COR-L47 (cell line): ENCODE data around the gene RIPK1.
"Not testable (repeated sequence)": the region's sequence is repeated elsewhere in the genome, so short reads cannot be mapped to it uniquely, and the experiment has no call there.

Source experiments
- DNase-seq: peaks from one replicate; lab custom pipeline; 2025; lab: John Stamatoyannopoulos, UW

Gene RIPK1

GRCh38 chr6:3136292-3137011, 68.2 kb downstream of the RIPK1 start:
- DNase-seq, result no peak

DNA sequence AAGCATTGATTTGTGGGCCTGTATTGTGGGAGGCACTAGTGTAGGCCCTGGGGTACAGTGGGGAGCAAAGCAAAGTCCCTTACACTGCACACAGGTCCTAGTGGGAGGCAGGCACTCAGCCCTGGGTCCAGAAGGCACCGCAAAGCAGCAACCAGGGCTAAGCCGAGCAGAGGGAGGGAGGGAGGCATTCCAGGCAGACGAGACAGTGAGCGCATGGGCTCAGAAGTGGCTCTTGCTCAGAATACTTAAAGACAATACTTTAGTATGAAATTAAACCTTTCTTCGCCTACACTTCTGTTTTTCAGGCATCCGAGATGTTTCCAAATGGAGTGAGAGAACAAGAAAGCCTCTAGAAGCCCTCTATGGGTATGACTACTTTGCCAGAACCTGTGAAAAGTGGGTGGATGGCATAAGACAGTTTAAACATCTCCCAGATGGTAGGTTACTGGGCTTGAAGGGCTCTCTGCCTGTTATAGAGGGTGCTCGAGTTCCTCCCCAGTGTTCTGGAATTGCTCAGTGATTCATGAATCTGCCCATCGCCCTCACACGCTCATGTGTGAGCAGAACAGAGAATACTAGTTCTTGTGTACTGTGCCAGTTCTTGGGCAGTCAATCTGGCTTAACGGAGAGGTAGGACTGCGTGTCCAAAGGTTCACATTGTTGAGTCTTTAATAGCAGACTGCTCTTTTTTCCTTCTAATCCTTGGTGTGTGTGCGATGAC, 68.9 kb downstream of the RIPK1 start:
- no peak for DNase-seq

GRCh38 chr6:3137873-3138272, 69.6 kb downstream of the RIPK1 start:
- not testable (repeated sequence) for DNase-seq

DNA sequence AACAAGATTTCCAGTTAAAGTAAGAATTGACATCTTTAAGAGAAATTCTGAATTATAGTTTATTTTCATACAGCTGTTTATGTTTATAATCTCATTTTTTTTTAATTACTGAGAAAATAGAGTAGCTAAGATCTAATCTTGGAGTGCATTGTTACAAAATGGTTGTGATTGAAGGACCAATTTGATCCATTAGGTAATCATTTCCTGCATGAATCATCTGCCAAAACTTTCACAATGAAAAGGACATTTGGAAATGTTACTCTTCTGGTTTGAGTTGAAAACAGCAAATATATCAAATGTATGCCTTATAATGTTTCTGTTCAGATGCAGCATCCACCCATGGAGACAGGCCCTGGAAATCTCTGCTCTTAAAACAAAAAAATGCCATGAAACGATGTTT, 70.0 kb downstream of the RIPK1 start:
- no peak for DNase-seq

DNA sequence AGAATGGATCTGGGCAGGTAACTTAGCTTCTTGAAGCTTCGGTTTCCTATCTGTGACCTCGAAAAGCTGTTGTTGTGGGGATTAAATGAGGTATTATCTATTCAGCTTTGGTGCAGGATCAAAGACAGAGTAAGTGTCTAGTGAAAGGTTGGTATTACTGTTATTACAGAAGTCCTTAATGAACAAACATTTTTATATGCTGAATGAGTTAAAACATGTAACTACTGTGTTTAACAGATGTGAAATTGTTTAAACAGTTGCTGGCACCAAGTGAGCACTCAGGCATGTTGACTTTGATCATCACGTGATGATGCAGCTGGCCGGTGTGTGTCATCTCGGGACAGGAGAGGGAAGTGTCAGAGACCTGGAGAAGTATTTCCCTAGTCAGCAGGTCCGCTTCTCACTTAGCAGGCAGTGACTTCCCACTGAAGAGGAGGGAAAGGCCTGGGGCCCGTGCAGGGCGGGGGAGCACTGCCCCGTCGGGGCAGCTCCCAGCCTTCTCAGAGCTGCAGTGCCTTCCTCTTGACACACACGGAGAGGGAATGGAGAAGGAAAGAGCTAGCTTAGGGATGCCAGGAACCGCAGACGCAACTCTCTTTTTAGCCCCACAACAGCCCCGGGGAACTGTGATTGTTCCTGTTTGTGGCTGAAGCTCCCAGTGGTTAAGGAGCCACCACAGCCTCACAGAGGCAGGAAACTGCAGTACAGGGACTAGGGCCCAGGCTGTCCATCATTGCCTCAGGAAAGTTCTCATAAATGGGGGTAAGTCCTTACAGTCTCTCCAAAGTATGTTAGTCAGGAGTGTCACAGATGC, 71.0 kb downstream of the RIPK1 start:
- peak; percentile 64 for DNase-seq

- DNase-seq, result no peak
These were observed 71.9 kb downstream of the RIPK1 start for GRCh38 chr6:3140201-3140600.

GRCh38 chr6:3142536-3142935, 74.2 kb downstream of the RIPK1 start:
- DNase-seq, result no peak

DNA sequence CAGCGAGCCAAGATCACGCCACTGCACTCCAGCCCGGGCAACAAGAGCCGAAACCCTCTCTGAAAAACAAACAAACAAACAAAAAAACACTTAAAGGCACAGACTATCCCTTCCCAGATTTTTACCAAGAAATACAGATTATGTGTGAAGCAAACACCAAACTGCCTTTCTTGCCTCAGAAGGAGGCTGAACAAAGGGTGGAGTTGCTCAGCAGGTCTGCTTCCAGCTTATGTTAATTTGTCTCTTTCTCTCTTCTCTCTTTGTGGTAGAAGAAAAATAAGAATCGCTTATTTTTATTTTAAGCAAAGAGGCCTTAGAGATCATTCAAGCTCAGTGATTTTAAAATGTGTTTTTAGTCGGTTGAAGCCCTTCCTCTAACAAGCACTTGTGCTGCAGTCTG, 74.9 kb downstream of the RIPK1 start:
- no peak for DNase-seq

DNA sequence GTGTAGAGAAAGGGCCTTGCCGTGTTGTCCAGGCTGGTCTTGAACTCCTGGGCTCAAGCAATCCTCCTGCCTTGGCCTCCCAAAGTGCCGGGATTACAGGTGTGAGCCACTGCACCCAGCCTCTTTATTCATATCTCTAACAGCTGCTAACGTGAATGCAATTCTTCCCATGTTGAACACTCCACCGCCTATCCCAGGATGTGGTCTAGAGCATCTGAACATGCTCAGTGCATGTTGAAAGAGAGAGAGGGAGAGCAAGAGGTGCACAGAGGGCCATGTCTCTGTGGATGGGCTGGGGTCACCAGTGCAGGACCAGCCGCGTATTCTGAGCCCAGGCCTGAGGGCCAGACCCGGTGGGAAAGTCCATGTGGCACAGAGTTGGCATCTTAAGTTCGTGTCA, 76.3 kb downstream of the RIPK1 start:
- no peak for DNase-seq

- DNase-seq, result peak; percentile 80
These were observed 79.8 kb downstream of the RIPK1 start for GRCh38 chr6:3147914-3148757.

DNA sequence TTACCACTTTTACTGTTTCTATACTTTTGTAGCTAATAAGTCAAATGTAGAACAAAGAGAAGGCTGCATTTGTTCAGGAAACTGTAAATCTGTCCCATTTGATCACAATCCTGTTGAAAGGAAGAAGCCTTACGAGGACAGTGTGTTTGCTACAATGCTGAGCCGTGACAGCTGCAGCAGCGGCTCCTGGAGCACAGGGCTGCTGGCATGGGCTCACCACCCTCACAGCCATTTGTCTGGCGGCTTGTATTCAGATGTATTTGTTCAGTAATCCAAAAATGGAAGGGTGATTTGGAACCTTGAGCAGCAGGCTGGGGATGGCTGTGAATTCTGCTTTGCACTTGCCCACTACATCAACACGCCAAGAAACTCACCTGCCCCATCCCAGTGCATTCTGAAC, 83.4 kb downstream of the RIPK1 start:
- no peak for DNase-seq

DNA sequence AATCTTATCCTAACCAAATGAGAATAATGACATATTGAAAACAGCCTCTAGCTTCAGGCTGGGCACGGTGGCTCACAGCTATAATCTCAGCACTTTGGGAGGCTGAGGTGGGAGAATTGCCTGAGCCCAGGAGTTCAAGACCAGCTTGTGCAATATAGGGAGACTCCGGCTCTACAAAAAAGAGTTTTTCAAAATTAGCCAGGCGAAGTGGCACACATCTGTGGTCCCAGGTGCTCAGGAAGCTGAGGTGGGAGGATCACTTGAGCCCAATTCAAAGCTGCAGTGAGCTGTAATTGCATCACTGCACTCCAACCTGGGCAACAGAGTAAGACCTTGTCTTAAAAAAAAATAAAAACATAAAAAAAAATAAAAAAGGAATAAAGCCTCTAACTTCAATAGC, 84.4 kb downstream of the RIPK1 start:
- no peak for DNase-seq

DNA sequence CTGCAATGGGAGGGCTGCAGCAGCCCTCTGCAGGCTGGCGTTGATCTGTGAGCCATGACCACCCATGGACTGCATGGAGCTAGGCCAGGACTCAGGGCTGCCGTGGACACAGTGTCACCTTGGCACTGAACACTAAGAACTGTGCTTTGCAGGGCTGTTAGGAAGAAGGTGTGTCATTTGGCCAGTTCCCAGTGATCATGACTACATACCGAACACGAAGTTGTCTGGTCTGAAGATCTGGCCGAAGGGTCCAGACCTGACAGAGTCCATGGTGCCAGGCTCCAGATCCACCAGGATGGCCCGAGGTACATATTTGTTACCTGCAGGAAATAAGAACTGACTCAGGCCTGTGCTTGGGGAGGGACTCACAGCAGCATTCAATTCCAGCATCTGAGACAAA, 87.1 kb downstream of the RIPK1 start:
- DNase-seq, result not testable (repeated sequence)

DNA sequence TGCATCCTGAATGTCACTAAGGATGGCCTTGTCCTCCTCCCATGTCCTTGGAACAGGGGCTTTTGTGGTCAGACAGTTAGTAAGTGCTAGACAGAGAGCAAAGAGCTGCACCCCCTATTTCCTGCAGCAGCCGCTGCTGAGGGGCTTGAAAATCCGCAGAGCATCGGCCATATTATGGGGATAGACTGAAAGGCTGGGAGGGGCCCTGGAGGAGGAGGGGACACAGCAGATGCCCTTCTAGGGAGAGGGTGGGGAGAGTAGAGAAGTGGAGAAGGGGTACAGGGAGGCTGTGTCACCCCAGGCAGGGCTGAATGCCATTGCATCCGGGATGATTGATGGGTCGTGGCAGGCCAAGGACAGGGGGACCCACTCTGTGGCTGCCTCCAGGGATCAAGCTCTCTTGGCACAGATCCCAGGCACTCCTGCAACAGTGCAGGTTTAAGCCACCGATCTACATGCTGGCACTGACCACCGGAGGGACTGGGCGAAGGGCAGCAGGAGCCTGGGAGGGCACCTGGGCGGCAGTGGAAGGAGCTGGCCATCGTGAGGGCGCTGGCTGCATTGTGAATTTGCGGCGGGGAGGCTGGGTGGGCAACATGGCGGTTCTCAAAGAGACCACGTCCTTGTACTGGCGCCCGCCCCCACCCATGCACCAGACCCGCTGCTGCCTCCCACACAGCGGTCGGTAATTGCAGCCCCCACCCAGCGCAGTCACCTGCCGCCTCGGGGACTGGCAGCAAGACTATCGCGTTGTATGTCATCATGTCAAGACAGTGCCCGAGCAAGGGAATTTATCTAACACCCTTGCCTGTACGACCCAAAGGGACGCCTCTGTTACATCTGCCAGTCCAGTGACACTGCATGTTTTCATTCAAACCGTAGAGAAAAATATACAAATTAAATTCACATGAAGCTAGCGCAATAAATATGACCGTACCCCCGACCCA, 88.2 kb downstream of the RIPK1 start:
- DNase-seq, result peak; percentile 63

DNA sequence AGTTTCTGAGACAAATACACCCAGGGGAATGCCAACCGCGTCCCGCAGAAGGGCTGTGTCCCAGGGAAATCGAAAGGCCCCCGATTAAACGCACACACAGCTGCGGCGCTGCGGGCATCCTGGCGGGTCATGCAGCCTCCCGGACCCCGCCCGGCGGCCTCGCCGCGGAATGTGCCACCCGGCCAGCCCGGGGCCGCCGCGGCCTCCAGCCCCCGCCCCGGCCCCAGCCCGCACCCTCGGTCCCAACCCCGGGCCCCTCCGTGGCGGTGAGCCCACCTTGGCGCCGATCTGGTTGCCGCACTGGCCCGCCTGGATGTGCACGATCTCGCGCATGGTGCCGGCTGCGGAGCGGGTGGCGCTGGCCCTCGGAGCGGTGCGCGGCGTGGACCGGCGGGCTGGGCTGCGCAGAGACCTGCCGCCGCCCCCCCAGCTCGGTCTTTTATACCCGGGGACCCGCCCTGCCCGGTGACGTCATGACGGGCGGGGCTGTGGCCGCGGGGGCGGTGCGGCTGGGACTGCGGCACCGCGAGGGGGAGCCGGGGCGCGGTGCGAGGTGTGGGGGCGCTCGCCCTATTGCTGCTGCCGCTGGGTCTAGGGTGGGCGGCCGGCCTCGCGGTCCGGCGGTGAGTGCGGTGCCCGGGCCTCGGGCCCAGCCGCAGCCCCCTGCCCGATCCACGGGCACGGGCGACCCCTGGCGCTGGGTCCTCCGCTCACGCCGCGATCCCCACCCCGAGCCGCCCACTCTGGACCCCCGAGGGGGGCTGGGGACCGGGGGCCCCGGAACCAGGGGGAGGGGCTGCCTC, 89.0 kb downstream of the RIPK1 start, which contains the start of gene TUBB2A:
Gene TUBB2A, minus strand, starts transcription at position 414 of the 803 bp plus-strand sequence. Its CDS starts 81 bp downstream, at position 333.
- DNase-seq, result peak; percentile 77

DNA sequence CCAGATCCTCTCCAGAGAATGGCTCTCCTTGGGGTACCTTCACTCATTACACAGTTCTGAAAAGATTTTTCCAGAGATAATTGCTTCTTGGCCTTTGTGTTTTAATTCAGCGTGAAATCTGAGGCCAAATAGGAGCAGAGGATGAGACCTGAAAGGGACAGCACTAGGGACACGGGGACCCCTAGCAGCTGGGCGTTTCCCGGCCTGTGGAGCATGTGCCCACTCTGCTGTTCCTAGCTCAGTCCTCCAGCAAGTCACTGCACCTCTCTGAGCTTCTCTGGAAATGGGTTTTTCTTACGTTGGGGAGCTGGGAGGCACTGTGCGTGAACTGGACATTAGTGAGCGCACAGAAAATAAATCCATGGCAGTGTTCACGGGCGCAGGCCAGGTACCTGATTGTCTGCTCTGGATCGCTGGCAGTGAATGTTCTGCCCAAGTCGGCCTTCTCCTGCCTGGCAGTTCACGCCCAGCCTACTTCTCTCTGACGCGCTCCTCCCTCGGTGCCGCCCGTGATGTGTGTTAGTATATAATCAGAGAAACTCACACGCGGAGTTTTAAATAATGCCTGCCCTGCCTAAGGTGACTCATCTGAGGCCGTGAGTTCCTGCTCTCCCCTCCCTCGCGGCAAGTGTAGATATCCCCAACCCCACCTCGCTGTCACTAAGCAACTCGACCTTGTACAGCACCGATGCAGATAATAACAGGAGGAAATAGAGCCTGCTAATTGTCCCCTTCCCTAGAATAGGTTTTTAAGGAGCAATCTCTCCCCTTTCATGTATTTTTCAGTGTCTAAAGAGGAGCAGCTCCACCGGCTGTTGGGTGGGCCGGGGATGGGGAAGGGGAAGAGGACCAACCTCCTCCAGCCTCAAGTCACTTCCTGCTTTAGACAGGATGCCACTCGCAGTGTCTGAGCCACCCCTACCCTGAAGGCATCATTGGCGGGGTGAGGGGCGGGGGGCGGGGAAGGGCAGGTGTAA, 91.8 kb downstream of the RIPK1 start:
- peak; percentile 69 for DNase-seq

DNA sequence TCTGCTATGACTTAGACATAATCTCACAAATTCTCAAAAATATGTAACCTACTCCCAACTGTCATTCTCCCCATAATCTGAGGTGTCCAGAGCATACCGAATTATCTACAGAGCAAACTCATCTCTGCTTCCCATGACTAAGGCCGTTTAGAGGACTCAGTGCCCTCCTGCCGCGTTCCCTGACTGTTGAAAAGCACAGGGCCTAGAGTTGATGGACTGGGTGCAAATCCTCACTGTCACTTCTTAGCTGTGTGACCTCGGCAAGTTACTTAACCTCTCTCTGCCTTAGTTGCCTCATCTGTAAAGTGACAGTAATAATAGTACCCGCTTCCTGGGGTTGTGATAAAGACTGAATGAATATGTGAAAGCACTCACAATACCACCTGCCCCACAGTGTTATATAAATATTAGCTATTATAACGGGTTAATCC, 93.8 kb downstream of the RIPK1 start:
- no peak for DNase-seq

- peak; percentile 78 for DNase-seq
These were observed 94.4 kb downstream of the RIPK1 start for GRCh38 chr6:3162565-3163247.
